Amniotic stem cell (primary cell): ENCODE data around the gene NSD1.
"Not testable (repeated sequence)": the region's sequence is repeated elsewhere in the genome, so short reads cannot be mapped to it uniquely, and the experiment has no call there.

Experiments
- DNase-seq: peaks from one replicate; lab custom pipeline; 2025; lab: John Stamatoyannopoulos, UW

The NSD1 gene

DNA sequence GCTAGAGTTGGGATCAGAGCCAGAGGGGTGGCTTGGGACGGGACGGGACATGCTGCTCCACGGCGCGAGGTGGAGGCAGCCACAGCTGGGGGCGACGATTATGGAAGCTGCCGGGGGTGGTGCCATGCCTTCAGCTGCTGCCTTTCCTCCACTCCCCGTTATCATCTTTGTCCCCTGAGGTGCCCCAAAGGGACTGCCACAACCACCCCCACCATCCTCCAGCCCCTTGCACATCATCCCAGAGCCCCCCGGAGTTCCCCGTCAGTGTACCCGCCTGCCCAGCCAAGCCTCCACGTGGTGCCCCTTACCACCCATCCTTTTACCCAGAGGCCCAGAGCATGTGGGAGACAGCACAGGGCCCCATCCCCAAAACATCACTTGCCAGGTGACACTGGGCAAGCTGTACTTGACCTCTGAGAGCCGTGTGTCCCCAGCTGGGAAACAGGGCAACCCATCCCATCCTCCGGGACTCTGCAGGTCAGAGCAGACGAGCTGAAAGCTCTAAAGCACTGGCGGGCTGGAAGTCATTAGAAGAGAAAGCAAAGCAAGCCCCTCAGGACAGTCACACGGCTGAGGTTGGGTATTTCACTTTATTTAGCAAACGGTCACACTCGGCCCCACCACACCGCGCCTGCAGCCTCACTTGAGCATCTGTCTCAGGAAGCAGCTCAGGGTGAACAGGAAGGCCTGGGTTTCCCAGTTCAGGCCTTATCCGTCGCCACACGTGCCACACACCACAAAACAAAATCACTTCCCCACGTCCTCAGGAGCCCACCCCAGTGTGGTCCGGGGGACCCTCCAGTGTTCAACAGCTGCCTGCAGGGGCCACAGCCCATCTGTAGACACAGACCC lies 197.6 kb downstream of the NSD1 start:
- no peak for DNase-seq

DNA sequence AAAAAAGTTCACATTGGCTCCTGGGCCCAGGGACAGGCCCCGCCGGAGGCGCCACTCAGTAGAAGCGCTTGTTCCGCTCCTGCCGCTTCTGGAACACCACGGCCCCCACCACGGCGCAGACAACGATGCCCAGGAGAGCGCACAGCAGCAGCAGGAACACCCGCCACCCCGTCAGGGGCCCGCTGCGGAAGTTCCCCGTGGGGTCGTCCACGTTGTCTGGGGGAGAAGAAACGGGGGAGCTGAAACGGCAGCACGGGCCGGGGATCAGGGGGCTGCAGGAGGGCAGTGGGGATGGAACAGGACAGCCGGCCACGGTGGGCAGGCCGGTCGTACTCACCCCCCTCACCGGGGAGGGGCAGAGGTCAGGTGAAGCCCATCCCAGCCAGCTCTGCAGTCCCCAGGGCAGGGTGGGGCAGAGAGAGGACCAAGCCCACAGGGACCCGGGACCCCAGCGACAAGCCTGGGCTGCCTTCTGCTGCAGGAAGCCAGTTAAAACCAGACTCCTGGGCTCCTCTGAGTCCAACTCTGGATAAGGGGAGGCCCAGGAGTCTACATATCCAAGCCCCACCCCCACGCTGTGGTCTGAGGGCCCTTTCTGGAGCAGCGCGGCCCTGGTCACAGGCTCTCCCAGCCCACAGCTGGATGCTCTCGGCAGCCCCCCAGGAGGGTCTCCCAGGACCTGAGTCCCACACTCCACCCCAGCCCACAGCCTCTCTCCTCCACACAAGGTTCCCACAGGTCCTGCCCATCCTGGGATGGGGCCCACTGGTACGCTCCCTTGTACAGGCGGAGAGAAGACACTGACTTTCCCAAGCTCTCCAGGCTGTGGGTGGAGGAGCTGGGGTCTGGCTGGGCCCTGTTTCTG lies 198.7 kb downstream of the NSD1 start:
- no peak for DNase-seq

GRCh38 chr5:177332896-177333260 lies 199.3 kb downstream of the NSD1 start:
- no peak for DNase-seq

- DNase-seq, result no peak
Observed at GRCh38 chr5:177333420-177334154, 200.0 kb downstream of the NSD1 start.

GRCh38 chr5:177334155-177334551 lies 200.6 kb downstream of the NSD1 start:
- DNase-seq, result no peak

DNA sequence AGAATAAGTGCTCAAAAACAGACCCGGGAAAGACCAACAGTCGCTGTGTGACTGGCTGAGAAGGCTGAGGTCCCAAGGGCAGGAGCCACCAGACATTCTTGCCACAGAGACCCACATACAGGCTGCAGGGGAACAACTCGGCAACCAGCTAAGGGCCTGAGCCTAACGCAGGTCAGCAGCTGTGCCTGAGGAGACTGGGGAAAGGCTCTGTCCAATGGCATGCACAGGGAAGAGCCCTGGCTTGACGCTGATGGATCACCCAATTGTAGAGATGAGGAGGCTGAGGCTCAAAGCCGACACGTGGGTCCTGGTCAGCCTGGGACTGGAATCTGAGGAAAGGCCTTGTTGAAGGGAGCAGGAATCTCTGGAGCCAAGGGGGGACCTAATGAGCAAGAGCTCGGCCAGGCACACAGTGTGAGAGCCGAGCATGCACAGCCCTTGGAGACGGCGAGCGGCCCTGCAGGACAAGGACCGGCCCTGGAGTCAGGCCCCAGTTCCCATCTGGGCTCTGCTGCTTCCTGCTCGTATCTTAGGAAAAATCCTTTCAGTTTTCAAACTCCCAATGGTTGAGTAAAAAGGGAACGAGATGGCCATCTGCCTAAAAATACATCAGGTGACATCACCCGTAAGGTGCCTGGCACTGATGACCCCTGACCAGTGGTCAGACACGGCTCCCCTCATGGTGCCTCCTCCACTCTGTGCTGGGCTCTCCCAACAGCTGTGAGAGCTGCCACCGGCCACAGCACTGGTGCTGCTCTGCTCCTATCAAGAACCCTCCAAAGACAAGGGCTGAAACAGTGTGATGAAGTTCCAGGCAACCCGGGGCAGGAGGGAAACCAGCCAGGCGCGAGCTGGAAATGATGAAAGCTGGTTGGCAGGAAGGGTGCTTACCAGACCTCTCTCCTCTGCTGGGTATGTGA lies 201.5 kb downstream of the NSD1 start:
- DNase-seq, result no peak

GRCh38 chr5:177335701-177336065 lies 202.1 kb downstream of the NSD1 start:
- DNase-seq, result no peak

- no peak for DNase-seq
Observed at GRCh38 chr5:177336112-177336511, 202.5 kb downstream of the NSD1 start.

GRCh38 chr5:177336603-177337494 lies 203.3 kb downstream of the NSD1 start:
- DNase-seq, result no peak

- DNase-seq, result no peak
Observed at GRCh38 chr5:177338251-177339106, 204.9 kb downstream of the NSD1 start.

DNA sequence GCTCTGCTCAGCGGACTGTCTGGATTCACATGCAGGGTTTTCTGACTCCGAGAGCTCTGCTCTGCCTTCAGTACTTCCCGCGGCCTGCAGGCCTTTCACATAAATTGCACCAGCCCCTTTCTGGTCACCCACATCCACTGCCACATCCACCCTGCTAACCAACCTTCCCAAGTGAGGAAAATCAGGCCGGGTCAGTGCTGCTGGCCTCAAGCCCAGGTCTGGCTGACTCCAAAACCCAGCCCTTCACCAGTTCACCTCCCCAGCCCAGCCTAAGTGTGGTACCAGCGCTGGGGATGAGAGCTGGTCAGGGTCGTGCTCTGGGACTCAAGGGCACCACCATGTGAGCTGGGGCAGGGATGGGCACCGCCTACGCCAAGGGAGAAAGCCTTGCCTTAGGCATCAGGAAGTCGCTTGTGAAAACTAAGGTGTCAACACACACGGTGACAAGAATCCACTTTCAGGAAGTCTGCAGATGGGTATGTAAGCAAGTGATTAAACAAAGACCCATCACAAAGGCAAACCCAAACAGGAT lies 205.6 kb downstream of the NSD1 start:
- DNase-seq, result no peak

DNA sequence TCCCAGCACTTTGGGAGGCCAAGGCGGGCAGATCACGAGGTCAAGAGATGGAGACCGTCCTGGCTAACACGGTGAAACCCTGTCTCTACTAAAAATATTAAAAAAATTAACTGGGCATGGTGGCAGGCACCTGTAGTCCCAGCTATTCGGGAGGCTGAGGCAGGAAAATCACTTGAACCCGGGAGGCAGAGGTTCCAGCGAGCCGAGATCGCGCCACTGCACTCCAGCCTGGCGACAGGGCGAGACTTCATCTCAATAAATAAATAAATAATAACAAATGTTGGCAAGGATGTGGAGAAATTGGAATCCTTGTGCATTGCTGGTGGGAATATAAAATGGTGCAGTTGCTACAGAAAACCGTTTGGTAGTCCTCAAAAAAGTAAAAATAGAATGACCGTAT lies 209.4 kb downstream of the NSD1 start:
- DNase-seq, result not testable (repeated sequence)

- DNase-seq, result no peak
Observed at GRCh38 chr5:177343777-177344176, 210.2 kb downstream of the NSD1 start.

GRCh38 chr5:177344891-177345290 lies 211.3 kb downstream of the NSD1 start:
- no peak for DNase-seq

DNA sequence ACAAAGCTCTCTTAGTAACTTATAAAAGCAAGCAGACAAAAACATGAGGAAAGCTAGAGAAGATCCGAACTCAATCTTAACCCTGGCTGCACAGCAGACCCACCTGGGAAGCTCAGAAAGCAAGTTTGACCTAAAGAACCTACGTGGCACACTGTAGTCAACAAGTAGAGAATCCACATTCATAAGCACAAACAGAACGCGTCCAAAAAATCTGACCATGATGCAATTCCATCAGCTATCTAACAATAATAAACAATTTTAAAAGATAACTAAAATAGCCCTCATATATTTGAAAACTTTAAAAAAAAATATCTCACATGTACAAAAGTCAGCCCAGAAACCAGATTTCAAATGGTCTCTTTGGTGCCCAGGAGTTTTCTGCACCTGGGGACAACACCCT lies 213.2 kb downstream of the NSD1 start:
- no peak for DNase-seq

DNA sequence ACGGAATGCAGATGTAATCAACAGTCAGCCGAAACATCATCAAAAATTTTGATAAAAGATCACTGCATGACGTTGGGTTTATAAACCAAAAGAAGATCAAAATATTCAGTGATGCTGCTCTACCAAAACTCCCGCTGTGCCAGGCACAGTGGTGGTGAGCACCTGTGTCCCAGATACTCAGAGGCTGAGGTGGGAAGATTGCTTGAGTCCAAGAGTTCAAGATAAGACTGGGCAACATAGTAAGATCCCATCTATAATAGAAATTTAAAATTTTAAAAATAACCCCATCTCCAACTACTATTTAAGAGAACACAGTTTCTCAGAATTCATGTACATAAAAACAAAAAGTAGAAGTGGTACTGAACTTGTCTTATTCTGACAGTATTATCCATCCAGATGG lies 214.1 kb downstream of the NSD1 start:
- no peak for DNase-seq

DNA sequence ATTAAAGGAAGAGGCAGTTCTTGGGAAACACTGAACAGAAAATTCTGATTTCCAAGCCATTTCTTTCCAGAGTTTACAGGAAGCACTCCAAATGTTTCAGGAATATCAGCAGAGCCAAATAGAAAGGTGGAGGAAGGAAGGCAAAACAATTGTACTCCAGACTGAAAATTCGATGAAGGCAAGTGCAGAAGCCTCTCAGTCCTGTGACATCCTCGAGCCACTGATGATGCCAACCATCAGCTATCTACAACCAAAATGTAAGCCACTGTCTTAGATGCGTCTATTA lies 215.7 kb downstream of the NSD1 start:
- no peak for DNase-seq

DNA sequence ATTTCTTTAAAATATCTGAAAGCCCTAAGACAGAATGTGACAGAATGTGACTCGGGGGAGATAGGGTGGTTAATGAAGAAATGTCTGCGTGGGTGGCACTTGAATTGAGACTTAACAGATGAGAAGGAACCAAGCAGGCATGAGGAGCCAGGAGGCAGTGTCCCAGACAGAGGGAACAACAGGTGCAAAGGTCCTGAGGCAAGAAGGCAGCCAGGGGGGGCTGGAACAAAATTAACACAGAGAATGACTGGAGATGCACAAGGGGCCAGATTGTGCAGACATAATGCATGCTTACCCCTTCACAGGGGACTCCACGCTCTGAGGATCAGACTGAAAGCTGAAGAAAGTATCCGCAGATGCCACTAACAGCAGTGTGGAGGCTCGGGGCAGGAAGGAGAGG lies 216.2 kb downstream of the NSD1 start:
- DNase-seq, result no peak
